Effector memory CD4-positive, alpha-beta T cell (primary cell): Measurements from ENCODE around the gene BBS9.
"Not testable (repeated sequence)": the region's sequence is repeated elsewhere in the genome, so short reads cannot be mapped to it uniquely, and the experiment has no call there.

ENCODE experiments used
- DNase-seq, 3 donors: peaks; one replicate each; pipeline ENCODE4 v3.0.0-alpha.2; 2020
- H3K27ac ChIP-seq: 2 replicates; pipeline ENCODE4 v1.7.0; 2013; ENCODE audit warnings: mild to moderate bottlenecking, low read length, moderate library complexity; ENCODE audit not compliant: insufficient read depth, poor library complexity, severe bottlenecking
- H3K27me3 ChIP-seq: replicated peaks from 2 replicates; pipeline ENCODE4 v1.7.0; 2013; ENCODE audit warnings: mild to moderate bottlenecking, low read length; ENCODE audit not compliant: insufficient read depth, control insufficient read depth, poor library complexity, severe bottlenecking
- H3K36me3 ChIP-seq: 2 replicates; pipeline ENCODE4 v1.7.0; 2013; ENCODE audit warnings: mild to moderate bottlenecking, low read length, moderate library complexity; ENCODE audit not compliant: control insufficient read depth, insufficient read depth
- H3K4me1 ChIP-seq: 2 replicates; pipeline ENCODE4 v1.7.0; 2013; ENCODE audit warnings: low read length, mild to moderate bottlenecking; ENCODE audit not compliant: control insufficient read depth, insufficient read depth, poor library complexity, severe bottlenecking
- H3K4me3 ChIP-seq: 2 replicates; pipeline ENCODE4 v1.7.0; 2013; ENCODE audit warnings: low read length, low read depth, mild to moderate bottlenecking; ENCODE audit not compliant: insufficient read depth, poor library complexity, severe bottlenecking
- H3K9me3 ChIP-seq: 2 replicates; pipeline ENCODE4 v1.7.0; 2013; ENCODE audit warnings: mild to moderate bottlenecking, low read length, moderate library complexity; ENCODE audit not compliant: control insufficient read depth

Gene BBS9

DNA sequence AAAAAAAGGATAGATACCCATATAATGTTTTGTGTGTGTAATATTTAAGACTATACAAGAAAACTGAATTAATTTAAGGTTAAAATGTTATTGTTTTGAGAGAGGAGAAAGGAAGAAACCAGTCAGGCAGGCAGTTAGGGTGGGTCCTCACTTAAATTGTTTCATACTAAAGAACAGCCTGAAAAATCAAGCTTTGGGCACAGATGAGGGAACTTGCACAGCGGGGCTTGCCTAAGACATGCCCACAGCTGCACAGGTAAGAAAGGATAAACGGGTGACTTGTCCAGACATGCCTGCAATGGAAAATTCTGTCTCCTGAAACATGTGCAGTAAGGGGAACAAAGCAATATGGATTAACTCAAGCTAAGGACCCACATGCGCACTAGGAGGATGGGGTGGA, 158.4 kb downstream of the BBS9 start:
- Histone ChIP-seq H3K27me3 (no peaks in the 10 kb centered on the region), H3K4me3 (no peak overlapping the region), H3K27ac (no peak overlapping the region), H3K36me3 (peaks cover 9% of the 10 kb centered on the region), H3K4me1 (no peaks in the 10 kb centered on the region), H3K9me3 (no peaks in the 10 kb centered on the region)
- DNase-seq, result no peak

DNA sequence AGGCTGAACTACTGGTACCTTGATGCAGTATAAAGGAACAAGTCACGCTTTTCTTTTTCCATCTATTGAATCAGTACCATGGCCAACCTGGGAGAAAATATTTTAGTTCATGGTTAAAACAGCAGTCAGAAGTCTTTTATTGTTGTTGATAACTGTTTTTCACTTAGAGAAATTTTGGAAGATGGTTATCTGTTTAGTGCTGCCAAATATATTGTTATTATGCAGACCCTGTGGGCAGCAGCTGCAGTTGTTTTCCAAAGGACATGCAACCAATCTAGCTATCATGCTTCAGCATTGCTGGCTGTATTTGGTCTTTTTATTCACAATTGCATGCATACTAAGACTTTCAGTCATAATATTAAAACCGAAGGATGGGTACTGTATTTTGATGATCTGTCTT, 169.5 kb downstream of the BBS9 start:
- H3K36me3 ChIP-seq, result no peaks in the 10 kb centered on the region
- H3K27ac ChIP-seq, result no peak overlapping the region
- no peak for DNase-seq

DNA sequence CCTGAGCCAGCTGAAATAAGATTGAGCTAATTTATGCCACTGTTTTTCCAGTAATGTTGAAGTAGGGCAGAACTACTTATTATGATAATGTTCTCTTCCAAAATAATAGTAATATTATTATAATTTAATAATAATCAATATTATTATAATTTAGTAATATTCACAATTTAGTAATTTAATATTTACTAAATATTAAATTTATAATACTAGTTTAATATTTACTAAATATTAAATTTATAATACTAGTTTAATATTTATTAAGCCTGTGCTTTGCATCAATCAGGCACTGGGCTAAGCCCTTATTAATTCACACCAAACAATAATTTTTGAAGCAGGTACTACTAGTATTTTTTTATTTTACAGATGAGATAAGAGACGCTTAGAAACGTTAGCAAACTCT, 170.1 kb downstream of the BBS9 start:
- H3K4me1 ChIP-seq, result no peaks in the 10 kb centered on the region

More for the DNA sequence above, 169.5 kb downstream of the BBS9 start:
- H3K9me3 ChIP-seq, result peaks cover 7% of the 10 kb centered on the region
- no peaks in the 10 kb centered on the region for H3K4me1 ChIP-seq
- no peaks in the 10 kb centered on the region for H3K27me3 ChIP-seq
- no peak overlapping the region for H3K4me3 ChIP-seq

DNA sequence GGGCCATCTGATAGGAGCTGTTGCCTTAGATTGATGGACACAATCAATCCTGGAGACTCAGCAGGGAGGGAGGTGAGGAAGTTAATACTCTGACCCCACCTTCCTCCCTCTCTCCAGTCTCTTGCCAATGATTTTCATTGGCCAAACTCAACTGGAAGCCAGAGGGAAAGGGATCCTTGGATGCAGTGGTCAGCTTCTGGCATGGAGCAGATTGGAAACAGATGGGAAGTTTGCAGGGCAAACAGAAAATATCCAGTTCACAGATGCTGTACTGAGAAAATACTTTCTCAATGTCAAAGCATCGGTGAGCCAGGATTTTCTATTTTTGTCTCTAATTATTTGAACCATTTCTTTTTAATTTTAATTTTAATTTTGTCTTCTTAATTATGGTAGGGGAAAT, 170.8 kb downstream of the BBS9 start:
- Histone ChIP-seq H3K4me3 (no peak overlapping the region), H3K36me3 (no peaks in the 10 kb centered on the region), H3K9me3 (peaks cover 7% of the 10 kb centered on the region), H3K27me3 (no peaks in the 10 kb centered on the region), H3K4me1 (no peaks in the 10 kb centered on the region), H3K27ac (no peak overlapping the region)
- no peak for DNase-seq

More for the DNA sequence above, 170.1 kb downstream of the BBS9 start:
- no peaks in the 10 kb centered on the region for H3K27me3 ChIP-seq
- peaks cover 7% of the 10 kb centered on the region for H3K9me3 ChIP-seq
- H3K36me3 ChIP-seq, result no peaks in the 10 kb centered on the region
- no peak for DNase-seq
- no peak overlapping the region for H3K27ac ChIP-seq
- no peak overlapping the region for H3K4me3 ChIP-seq

DNA sequence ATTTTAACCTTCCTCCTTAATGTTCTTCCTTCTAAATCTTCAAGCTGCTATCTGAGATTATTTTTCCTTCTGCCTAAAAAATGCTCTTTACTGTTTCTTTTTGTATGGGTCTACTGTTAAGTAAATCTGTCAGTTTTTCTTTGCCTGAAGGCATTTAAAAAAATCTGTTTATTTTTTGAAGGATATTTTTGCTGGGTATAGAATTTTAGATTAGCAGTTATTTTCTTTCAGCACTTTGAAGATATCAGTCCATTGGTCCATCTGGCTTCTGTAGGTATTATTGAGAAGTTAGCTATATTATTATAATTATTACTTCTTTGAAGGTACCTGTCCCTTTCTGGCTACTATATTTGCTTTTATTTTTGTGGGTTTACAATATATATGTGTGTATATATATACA, 171.4 kb downstream of the BBS9 start:
- Histone ChIP-seq H3K36me3 (no peaks in the 10 kb centered on the region), H3K27me3 (no peaks in the 10 kb centered on the region), H3K9me3 (peaks cover 7% of the 10 kb centered on the region), H3K27ac (no peak overlapping the region), H3K4me3 (no peak overlapping the region), H3K4me1 (no peaks in the 10 kb centered on the region)
- no peak for DNase-seq

DNA sequence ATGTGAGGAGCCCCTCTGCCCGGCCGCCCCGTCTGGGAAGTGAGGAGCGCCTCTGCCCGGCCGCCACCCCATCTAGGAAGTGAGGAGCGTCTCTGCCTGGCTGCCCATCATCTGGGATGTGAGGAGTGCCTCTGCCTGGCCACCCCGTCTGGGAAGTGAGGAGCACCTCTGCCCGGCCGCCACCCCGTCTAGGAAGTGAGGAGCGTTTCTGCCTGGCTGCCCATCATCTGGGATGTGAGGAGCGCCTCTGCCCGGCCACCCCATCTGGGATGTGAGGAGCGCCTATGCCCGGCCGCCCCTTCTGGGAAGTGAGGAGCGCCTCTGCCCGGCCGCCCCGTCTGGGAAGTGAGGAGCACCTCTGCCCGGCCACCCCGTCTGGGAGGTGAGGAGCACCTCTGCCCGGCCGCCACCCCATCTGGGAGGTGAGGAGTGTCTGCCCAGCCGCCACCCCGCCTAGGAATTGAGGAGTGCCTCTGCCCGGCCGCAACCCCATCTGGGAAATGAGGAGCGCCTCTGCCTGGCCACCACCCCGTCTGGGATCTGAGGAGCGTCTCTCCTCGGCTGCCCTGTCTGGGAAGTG, 174.7 kb downstream of the BBS9 start:
- H3K9me3 ChIP-seq, DNase-seq, H3K4me3 ChIP-seq, H3K4me1 ChIP-seq, H3K36me3 ChIP-seq, H3K27ac ChIP-seq, H3K27me3 ChIP-seq: not testable (repeated sequence)

DNA sequence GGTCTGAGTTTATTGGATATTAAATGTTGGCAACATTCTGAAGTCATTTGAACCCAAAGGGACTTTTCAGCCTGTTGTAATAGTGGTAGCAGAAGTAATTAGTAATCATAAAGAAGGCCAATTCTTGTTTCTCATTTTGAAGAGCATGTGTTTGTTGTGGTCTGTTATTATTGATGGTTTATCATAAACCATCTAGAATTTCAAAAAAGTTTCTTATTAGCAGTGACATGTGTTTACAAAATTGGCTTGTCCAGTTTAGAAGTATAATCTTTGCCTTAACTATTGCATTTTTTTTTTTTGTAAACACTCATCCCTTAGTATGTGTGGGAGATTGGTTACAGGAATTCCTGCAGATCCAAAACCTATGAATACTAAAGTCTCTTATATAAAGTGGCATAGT, 177.8 kb downstream of the BBS9 start:
- Histone ChIP-seq H3K4me1 (no peaks in the 10 kb centered on the region), H3K27me3 (no peaks in the 10 kb centered on the region), H3K36me3 (no peaks in the 10 kb centered on the region), H3K27ac (no peak overlapping the region), H3K4me3 (no peak overlapping the region), H3K9me3 (no peaks in the 10 kb centered on the region)
- DNase-seq, result no peak

DNA sequence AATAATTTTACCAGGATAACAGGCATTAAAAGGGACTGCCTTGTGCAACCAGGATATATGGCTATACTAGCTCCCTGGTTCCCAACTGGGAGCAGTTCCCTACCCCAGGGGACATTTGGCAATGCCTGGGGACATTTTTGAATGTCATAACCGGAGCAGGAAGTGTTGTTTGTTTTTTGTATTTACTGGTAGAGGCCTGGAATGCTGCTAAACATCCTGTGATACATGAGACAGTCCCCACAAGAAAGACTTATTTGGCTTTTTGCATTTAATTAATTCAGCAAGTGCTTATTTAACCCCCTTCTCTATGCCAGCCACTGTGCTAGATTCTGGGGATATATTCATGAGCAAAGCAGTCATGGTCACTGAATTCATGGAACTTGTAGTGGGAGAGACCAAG, 181.2 kb downstream of the BBS9 start:
- peaks cover 9% of the 10 kb centered on the region for H3K36me3 ChIP-seq
- H3K27me3 ChIP-seq, result no peaks in the 10 kb centered on the region
- no peak overlapping the region for H3K27ac ChIP-seq
- no peaks in the 10 kb centered on the region for H3K9me3 ChIP-seq
- no peak for DNase-seq
- H3K4me3 ChIP-seq, result no peak overlapping the region
- H3K4me1 ChIP-seq, result no peaks in the 10 kb centered on the region

DNA sequence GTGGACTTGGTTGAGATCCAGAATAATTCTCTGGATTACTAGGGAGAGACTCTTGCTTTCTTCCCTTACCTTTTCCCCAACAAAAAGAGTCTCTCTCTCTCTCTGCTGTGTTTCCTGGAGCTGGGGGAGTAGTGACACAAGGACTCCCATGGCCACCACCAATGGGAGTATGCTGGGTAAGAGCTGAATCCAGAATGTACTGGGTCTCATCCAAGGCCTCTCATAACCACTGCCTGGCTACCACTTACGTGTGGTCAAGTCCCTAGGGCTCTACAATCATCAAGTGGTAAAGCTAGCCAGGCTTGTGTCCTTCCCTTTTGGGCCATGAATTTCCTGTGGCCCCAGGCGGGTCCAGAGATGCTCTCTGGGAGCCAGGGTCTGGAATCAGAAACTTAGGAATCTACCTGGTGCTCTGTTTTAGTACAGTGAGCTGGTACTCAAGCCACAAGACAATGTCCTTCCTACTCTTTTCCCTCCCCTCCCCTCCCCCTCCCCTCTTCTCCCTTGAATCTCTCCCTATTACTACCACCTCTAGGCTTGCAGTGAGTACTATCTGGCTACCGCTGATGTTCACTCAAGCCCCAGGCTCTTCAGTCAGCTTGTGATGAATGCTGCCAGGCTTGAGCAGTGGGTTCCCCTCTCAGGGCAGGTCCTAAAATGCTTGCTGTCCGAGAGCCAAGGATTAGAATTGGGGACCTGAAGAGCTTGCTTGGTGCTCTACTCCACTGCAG, 196.6 kb downstream of the BBS9 start:
- Histone ChIP-seq H3K27ac (no peak overlapping the region), H3K4me1 (no peaks in the 10 kb centered on the region)

DNA sequence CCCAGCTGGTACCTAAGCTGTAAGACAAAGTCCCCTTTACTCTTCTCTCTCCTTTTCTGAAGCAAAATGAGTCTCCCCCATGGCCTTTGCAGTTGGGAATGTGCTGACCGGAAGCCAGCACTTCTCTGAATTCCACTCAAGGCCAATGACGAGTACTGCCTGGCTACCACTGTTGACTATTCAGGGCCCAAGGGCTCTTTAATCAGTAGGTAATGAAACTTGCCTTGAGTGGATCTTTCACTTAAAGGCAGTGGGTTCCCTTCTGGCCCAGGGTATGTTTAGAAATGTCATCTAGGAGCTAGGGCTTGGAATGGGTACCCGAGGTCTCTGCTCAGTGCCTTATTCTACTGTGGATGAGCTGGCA, 197.1 kb downstream of the BBS9 start:
- H3K4me1 ChIP-seq, result no peaks in the 10 kb centered on the region
- H3K27me3 ChIP-seq, result no peaks in the 10 kb centered on the region
- no peak overlapping the region for H3K4me3 ChIP-seq
- H3K9me3 ChIP-seq, result no peaks in the 10 kb centered on the region
- no peak overlapping the region for H3K27ac ChIP-seq
- H3K36me3 ChIP-seq, result no peaks in the 10 kb centered on the region
- DNase-seq, result no peak

More for the DNA sequence above, 196.6 kb downstream of the BBS9 start:
- Histone ChIP-seq H3K9me3 (no peaks in the 10 kb centered on the region), H3K36me3 (no peaks in the 10 kb centered on the region), H3K27me3 (no peaks in the 10 kb centered on the region), H3K4me3 (no peak overlapping the region)
- DNase-seq, result no peak
